Thoracic aorta (tissue), 2 donors: Measurements from ENCODE around the gene PPME1. TPM values are rescaled to one million over a fixed set of nuclear protein-coding genes. Genes with fewer than 3 reads are reported as not detected.
"Not testable (repeated sequence)": the region's sequence is repeated elsewhere in the genome, so short reads cannot be mapped to it uniquely, and the experiment has no call there.

ENCODE experiments used
- ATAC-seq: fragments of 150-250 bp; one replicate; pipeline ENCODE4 v1.8.0; 2017; ENCODE audit warnings: low read depth; ENCODE audit not compliant: insufficient number of reproducible peaks, low FRiP score
- DNase-seq: peaks from one replicate; pipeline ENCODE4 v3.0.0-alpha.2; 2020; ENCODE audit warnings: low spot score
- H3K27ac ChIP-seq, 2 donors: fragments of 200-600 bp; sonication (generic); 1 replicate in 1 of 2; 2 replicates in 1 of 2; pipeline ENCODE4 v1.5.1; 2016; ENCODE audit warnings: mild to moderate bottlenecking in 2 of 2, moderate library complexity in 2 of 2
- H3K27me3 ChIP-seq: fragments of 200-600 bp; sonication (generic); replicated peaks from 2 replicates; pipeline ENCODE4 v1.6.0; 2016; ENCODE audit warnings: mild to moderate bottlenecking; ENCODE audit not compliant: insufficient read depth
- H3K36me3 ChIP-seq: fragments of 200-600 bp; sonication (generic); one replicate; pipeline ENCODE4 v1.5.1; 2016
- H3K4me1 ChIP-seq, 2 donors: fragments of 200-600 bp; sonication (generic); 1 replicate in 1 of 2; 2 replicates in 1 of 2; pipeline versions ENCODE4 v1.5.1 to v1.6.0; 2016; ENCODE audit warnings: low read depth in 2 of 2, mild to moderate bottlenecking in 1 of 2; ENCODE audit not compliant: control insufficient read depth in 1 of 2
- H3K4me3 ChIP-seq: fragments of 200-600 bp; sonication (generic); 2 replicates; pipeline ENCODE4 v1.5.1; 2016; ENCODE audit warnings: mild to moderate bottlenecking
- H3K9me3 ChIP-seq: fragments of 200-600 bp; sonication (generic); 2 replicates; pipeline ENCODE4 v1.5.1; 2016
- total RNA-seq, 2 donors: library from RNA; depleted of rRNA; stranded (reverse); fragments of >200 nt; gene quantifications; one replicate each; pipeline versions ENCODE4 v1.1.0 to v1.2.3, GENCODE V29; 2016
- TF ChIP-seq, protein P1 (sequence below): fragments of 200-600 bp; sonication (generic); IDR thresholded peaks from one replicate; pipeline ENCODE4 v1.5.1; 2019; ENCODE audit warnings: antibody characterized with exemption

The PPME1 gene
- total RNA-seq, 2 donors from 2014 or later = 31.2 to 37.4 TPM

DNA sequence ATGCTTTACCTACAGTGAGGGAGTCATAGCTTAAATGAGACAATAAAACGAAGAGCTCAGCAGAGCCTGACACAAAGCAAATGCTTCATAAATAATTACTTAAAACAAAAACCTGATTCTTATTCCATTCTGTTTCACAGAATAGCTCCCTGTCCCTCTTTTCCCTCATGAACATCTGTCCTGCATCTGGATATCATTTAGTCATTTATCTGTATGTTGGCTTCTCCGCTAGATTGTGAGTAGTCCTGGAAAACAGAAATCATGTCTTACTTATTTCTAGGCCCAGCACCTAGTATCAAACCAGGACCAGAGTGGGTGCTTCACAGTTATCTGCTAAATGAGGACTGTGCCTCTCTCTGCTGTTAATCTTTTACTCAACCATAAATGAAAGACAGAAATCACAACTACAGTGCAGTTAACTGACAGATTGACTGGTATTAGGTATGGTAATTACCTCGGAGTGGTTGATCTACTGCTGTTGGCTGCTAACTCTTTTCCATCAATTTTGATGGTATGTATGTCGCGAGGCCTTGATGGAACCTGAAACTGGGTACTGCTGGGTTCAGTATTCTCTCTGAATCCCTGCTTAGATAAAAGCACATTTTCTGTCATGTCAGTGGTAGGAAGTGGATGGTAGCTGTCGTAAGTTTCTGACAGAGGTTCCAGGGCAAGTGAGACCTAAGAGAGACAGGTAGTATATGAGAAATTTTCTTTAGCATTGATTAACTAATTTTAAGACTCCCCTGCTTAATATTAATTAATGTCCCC lies 31.8 kb upstream of the PPME1 start:
- no peak for ATAC-seq
- no peaks in the 10 kb centered on the region for H3K36me3 ChIP-seq

DNA sequence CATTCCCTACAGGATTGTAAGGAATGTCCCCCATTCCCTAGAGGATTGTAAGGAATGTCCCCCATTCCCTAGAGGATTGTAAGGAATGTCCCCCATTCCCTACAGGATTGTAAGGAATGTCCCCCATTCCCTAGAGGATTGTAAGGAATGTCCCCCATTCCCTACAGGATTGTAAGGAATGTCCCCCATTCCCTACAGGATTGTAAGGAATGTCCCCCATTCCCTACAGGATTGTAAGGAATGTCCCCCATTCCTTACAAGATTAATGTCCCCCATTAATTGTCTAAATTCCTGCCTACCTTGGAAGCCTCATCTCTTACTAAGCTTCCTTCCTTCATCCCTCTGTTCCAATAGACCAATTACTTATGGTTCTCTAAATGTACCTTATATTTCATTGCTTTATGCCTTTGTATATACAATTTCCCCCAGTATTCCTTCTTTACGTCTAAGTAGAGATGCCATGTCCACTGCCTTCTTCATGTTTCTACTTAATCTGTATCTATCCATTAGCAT lies 31.1 kb upstream of the PPME1 start:
- H3K4me3 ChIP-seq, ATAC-seq, H3K9me3 ChIP-seq, H3K27ac ChIP-seq, H3K36me3 ChIP-seq, H3K27me3 ChIP-seq, DNase-seq: not testable (repeated sequence)
- peaks cover 7 to 15% of the 10 kb centered on the region in 2 donors for H3K4me1 ChIP-seq

More for the DNA sequence above, 31.8 kb upstream of the PPME1 start:
- no peak overlapping the region for H3K4me3 ChIP-seq
- no peaks in the 10 kb centered on the region for H3K27me3 ChIP-seq
- peaks cover 7 to 15% of the 10 kb centered on the region in 2 donors for H3K4me1 ChIP-seq
- no peak overlapping the region for H3K27ac ChIP-seq
- DNase-seq = no peak
- no peaks in the 10 kb centered on the region for H3K9me3 ChIP-seq
- TF ChIP-seq, protein P1, sequence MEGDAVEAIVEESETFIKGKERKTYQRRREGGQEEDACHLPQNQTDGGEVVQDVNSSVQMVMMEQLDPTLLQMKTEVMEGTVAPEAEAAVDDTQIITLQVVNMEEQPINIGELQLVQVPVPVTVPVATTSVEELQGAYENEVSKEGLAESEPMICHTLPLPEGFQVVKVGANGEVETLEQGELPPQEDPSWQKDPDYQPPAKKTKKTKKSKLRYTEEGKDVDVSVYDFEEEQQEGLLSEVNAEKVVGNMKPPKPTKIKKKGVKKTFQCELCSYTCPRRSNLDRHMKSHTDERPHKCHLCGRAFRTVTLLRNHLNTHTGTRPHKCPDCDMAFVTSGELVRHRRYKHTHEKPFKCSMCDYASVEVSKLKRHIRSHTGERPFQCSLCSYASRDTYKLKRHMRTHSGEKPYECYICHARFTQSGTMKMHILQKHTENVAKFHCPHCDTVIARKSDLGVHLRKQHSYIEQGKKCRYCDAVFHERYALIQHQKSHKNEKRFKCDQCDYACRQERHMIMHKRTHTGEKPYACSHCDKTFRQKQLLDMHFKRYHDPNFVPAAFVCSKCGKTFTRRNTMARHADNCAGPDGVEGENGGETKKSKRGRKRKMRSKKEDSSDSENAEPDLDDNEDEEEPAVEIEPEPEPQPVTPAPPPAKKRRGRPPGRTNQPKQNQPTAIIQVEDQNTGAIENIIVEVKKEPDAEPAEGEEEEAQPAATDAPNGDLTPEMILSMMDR = no peak

DNA sequence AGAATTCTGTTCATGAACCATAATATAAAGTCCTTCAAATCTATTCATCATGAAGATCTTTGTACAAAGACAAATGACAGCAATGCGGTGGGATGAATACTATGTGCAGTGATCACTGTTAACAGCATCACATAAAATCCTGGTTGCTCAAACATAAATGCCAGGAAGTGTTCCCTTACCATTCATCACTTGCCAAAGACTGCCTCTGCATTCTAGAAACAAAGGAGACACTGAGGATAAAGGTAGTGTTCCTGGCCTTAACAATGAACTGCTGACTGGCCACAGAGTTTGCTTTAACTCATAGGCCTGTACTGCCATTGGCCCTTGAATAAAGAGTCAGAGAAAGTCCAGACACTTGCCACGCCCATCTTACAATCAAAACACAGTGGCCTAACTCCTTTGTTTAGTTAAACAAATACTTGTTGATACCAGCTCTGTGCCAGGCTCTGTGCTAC lies 29.8 kb upstream of the PPME1 start:
- Histone ChIP-seq H3K4me3 (no peak overlapping the region), H3K27me3 (no peaks in the 10 kb centered on the region), H3K9me3 (no peaks in the 10 kb centered on the region), H3K36me3 (no peaks in the 10 kb centered on the region), H3K4me1 (peaks cover 7 to 15% of the 10 kb centered on the region in 2 donors), H3K27ac (no peak overlapping the region)
- TF ChIP-seq, protein P1 = no peak
- ATAC-seq = no peak
- DNase-seq = no peak

DNA sequence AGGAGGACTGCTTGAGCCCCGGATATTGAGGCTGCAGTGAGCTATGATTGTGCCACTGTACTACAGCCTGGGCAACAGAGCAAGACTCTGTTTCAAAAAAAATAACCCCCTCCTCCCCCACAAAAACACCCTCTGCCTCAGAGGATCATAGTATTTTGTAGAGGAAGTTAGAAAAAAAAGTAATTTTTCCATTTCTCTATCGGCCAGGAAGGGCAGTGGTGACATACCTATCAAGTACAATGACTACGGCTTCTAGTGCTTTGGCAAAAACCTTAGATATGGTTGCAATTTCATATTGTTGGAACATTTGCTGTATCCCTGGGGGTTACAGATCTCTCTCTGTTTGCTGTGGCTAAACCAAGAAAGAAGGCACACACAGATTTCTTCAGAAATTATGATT lies 29.2 kb upstream of the PPME1 start:
- DNase-seq (no peak), ATAC-seq (no peak)
- Histone ChIP-seq H3K27ac (no peak overlapping the region), H3K4me3 (no peak overlapping the region), H3K36me3 (no peaks in the 10 kb centered on the region), H3K4me1 (peaks cover 7 to 15% of the 10 kb centered on the region in 2 donors), H3K9me3 (no peaks in the 10 kb centered on the region), H3K27me3 (no peaks in the 10 kb centered on the region)
- TF ChIP-seq, protein P1 = no peak

DNA sequence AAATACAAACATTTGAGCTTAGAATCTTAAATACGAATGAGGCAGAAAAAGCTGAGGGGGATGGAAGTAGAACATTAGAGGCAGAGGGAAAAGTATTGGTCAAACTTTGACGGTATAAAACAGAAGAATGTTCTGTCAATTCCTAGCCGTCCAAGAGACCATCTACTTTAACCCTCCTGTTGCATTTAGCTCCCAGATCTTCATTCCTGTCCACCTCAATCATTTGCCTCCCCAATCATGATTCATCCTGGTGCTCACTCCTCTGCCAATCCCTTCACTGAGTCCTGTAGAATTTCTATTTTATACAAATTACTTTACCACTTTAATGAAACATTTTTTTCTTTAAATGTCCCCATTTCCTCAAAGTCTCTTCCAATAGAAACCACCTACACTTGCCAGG lies 28.5 kb upstream of the PPME1 start:
- no peaks in the 10 kb centered on the region for H3K9me3 ChIP-seq
- H3K4me3 ChIP-seq = no peak overlapping the region
- DNase-seq (no peak), ATAC-seq (no peak)
- H3K4me1 ChIP-seq = peaks cover 7 to 15% of the 10 kb centered on the region in 2 donors
- TF ChIP-seq, protein P1 = no peak
- no peak overlapping the region for H3K27ac ChIP-seq
- no peaks in the 10 kb centered on the region for H3K36me3 ChIP-seq
- no peaks in the 10 kb centered on the region for H3K27me3 ChIP-seq
